Tibial artery (tissue), 4 donors: ENCODE measurements around the gene LHFPL6.

Experiments
- DNase-seq, 2 donors: peaks; one replicate each; pipeline ENCODE4 v3.0.0-alpha.2; 2019
- H3K27ac ChIP-seq, 2 donors: fragments of 200-600 bp; sonication (generic) in 1 of 2; 1 replicate in 1 of 2; 2 replicates in 1 of 2; pipeline ENCODE4 v1.5.1; 2018 to 2019; ENCODE audit warnings: mild to moderate bottlenecking in 1 of 2
- H3K27me3 ChIP-seq, 2 donors: fragments of 200-600 bp; sonication (generic) in 1 of 2; one replicate each; pipeline versions ENCODE4 v1.5.1 to v1.6.0; 2016 to 2019
- H3K36me3 ChIP-seq, 3 donors: fragments of 200-600 bp; sonication (generic) in 2 of 3; one replicate each; pipeline ENCODE4 v1.5.1; 2016 to 2019; ENCODE audit warnings: mild to moderate bottlenecking in 2 of 3
- H3K4me1 ChIP-seq, 4 donors: fragments of 200-600 bp; sonication (generic) in 2 of 4; 1 replicate in 3 of 4; 2 replicates in 1 of 4; pipeline ENCODE4 v1.5.1; 2016 to 2019
- H3K4me3 ChIP-seq, 2 donors: fragments of 200-600 bp; sonication (generic) in 1 of 2; 1 replicate in 1 of 2; 2 replicates in 1 of 2; pipeline ENCODE4 v1.5.1; 2018 to 2019; ENCODE audit warnings: mild to moderate bottlenecking in 2 of 2
- H3K9me3 ChIP-seq, 3 donors: fragments of 200-600 bp; sonication (generic) in 1 of 3; one replicate each; pipeline ENCODE4 v1.5.1; 2016 to 2019
- CTCF ChIP-seq, 2 experiments: fragments of 200-600 bp in 1 of 2; fragments of 450-650 bp in 1 of 2; IDR thresholded peaks; one replicate each; pipeline ENCODE4 v1.5.1; 2017 to 2019; ENCODE audit warnings: antibody characterized with exemption in 2 of 2, mild to moderate bottlenecking in 1 of 2, moderate library complexity in 1 of 2
- intact Hi-C: fragments of 100-400 bp; cut with DNase I; formaldehyde crosslinking; loops from one replicate; pipeline ENCODE4 v1.15.0; 2023; ENCODE audit warnings: low total_unique reads

The LHFPL6 gene

GRCh38 chr13:39494006-39494405 is 109.0 kb downstream of the LHFPL6 start:
- H3K36me3 ChIP-seq, result no peaks in the 10 kb centered on the region
- no peak overlapping the region for H3K27ac ChIP-seq
- intact Hi-C loops, result no loop called here
- DNase-seq, result no peak
- no peaks in the 10 kb centered on the region for H3K27me3 ChIP-seq
- peaks cover 0 to 5% (median 1%) of the 10 kb centered on the region in 4 donors for H3K4me1 ChIP-seq
- no peak for TF ChIP-seq CTCF (IDR thresholded peaks at IDR 0.05)
- H3K9me3 ChIP-seq, result no peaks in the 10 kb centered on the region
- H3K4me3 ChIP-seq, result no peak overlapping the region

GRCh38 chr13:39490136-39490535 is 112.9 kb downstream of the LHFPL6 start:
- H3K4me1 ChIP-seq, result peaks cover 0 to 14% (median 3%) of the 10 kb centered on the region in 4 donors
- DNase-seq, result no peak
- no peaks in the 10 kb centered on the region for H3K36me3 ChIP-seq
- no peaks in the 10 kb centered on the region for H3K9me3 ChIP-seq
- H3K4me3 ChIP-seq, result no peak overlapping the region
- no peak for TF ChIP-seq CTCF (IDR thresholded peaks at IDR 0.05)
- H3K27ac ChIP-seq, result no peak overlapping the region
- H3K27me3 ChIP-seq, result no peaks in the 10 kb centered on the region
- intact Hi-C loops, result no loop called here

- no peak overlapping the region for H3K4me3 ChIP-seq
- intact Hi-C loops, result no loop called here
- H3K36me3 ChIP-seq, result no peaks in the 10 kb centered on the region
- TF ChIP-seq CTCF (IDR thresholded peaks at IDR 0.05), result no peak
- H3K27ac ChIP-seq, result no peak overlapping the region
- no peaks in the 10 kb centered on the region for H3K27me3 ChIP-seq
- H3K9me3 ChIP-seq, result no peaks in the 10 kb centered on the region
- peaks cover 0 to 23% (median 5%) of the 10 kb centered on the region in 4 donors for H3K4me1 ChIP-seq
- no peak for DNase-seq
Observed at GRCh38 chr13:39486758-39487157, 116.2 kb downstream of the LHFPL6 start.

GRCh38 chr13:39485314-39485700 is 117.7 kb downstream of the LHFPL6 start:
- Histone ChIP-seq H3K27me3 (no peaks in the 10 kb centered on the region), H3K9me3 (no peaks in the 10 kb centered on the region), H3K4me3 (no peak overlapping the region), H3K4me1 (peaks cover 0 to 27% (median 5%) of the 10 kb centered on the region in 4 donors), H3K36me3 (no peaks in the 10 kb centered on the region), H3K27ac (no peak overlapping the region)
- intact Hi-C loops, result no loop called here
- TF ChIP-seq CTCF (IDR thresholded peaks at IDR 0.05), result no peak
- DNase-seq, result no peak

- peaks cover 0 to 27% (median 6%) of the 10 kb centered on the region in 4 donors for H3K4me1 ChIP-seq
- no peaks in the 10 kb centered on the region for H3K36me3 ChIP-seq
- H3K9me3 ChIP-seq, result no peaks in the 10 kb centered on the region
- no peaks in the 10 kb centered on the region for H3K27me3 ChIP-seq
- no peak for TF ChIP-seq CTCF (IDR thresholded peaks at IDR 0.05)
- intact Hi-C loops, result no loop called here
- DNase-seq, result no peak
- no peak overlapping the region for H3K27ac ChIP-seq
- no peak overlapping the region for H3K4me3 ChIP-seq
Observed at GRCh38 chr13:39484506-39485313, 118.3 kb downstream of the LHFPL6 start.
